Dendritic cell treated with granulocyte-macrophage colony-stimulating factor and Interleukin-4, amounts not matched to agents 40 ng/mL and 50 ng/mL, for 4 days (primary cell): Measurements from ENCODE around the gene FOXF1.

Source experiments
- H3K27ac Mint-ChIP-seq: one replicate; pipeline ENCODE4 v1.8.0; 2022; ENCODE audit warnings: mild to moderate bottlenecking, mixed read lengths
- H3K27me3 Mint-ChIP-seq: one replicate; pipeline ENCODE4 v1.8.0; 2022; ENCODE audit warnings: mild to moderate bottlenecking, mixed read lengths
- H3K36me3 Mint-ChIP-seq: one replicate; pipeline ENCODE4 v1.8.0; 2022; ENCODE audit warnings: low read depth, mixed read lengths
- H3K4me1 Mint-ChIP-seq: one replicate; pipeline ENCODE4 v1.8.0; 2022; ENCODE audit warnings: low read depth, mixed read lengths
- H3K4me3 Mint-ChIP-seq: one replicate; pipeline ENCODE4 v1.8.0; 2022; ENCODE audit warnings: mild to moderate bottlenecking, moderate library complexity, mixed read lengths
- H3K9me3 Mint-ChIP-seq: one replicate; pipeline ENCODE4 v1.8.0; 2022; ENCODE audit warnings: mixed read lengths
- intact Hi-C: fragments of 100-400 bp; cut with micrococcal nuclease; formaldehyde crosslinking; loops from one replicate; pipeline ENCODE4 v1.15.0; 2022

FOXF1 gene

GRCh38 chr16:86510465-86511261 is at the start of gene FOXF1:
Gene FOXF1, plus strand, starts transcription at chr16:86510527. Its CDS starts 43 bp downstream, at chr16:86510570.
- intact Hi-C loops, result no loop called here
- no peaks in the 10 kb centered on the region for H3K9me3 Mint-ChIP-seq
- peaks cover 24% of the 10 kb centered on the region for H3K4me1 Mint-ChIP-seq
- peaks cover 93% of the 10 kb centered on the region for H3K27me3 Mint-ChIP-seq
- H3K4me3 Mint-ChIP-seq, result peak within 1 kb of the TSS; percentile 61
- H3K27ac Mint-ChIP-seq, result no peak within 1 kb of the TSS
- H3K36me3 Mint-ChIP-seq, result no peaks in the 10 kb centered on the region

GRCh38 chr16:86461037-86461436 is 49.3 kb upstream of the FOXF1 start:
- no peaks in the 10 kb centered on the region for H3K36me3 Mint-ChIP-seq
- intact Hi-C loops, result no loop called here

DNA sequence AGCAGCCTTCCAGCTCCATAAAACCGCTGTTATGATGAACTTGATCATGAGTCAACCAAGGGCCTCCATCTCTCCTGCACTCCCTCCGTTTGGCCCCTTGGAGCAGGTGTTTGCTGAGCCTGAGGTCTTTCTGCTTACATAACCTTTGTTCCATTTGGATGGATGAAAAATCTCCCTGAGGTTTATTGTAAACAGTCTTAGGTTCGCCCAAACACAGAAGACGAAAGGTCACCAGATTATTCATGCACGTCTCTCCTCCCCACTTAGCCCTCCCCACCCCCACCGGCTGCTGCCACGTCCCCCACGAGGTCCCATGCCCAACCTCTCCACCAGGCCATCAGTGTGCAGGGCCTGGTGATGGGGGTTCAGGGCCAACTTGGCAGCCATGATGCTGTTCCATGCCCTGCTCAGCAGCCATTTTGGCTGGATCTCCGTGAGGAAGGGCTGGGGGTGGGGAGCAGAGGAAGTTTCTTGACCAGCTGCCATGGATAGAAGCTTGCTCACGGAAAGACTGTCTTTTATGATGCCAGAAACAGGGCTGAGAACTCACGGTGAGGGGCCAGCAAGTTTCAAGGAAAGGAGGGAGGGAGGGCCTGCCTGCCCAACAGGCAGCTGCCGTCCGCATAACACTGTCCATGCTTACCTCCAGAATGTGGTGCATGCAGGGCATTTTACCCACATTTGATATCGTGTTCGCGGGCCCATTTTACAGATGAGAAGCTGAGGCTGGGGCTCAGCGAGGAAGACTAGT is 47.8 kb upstream of the FOXF1 start:
- Mint-ChIP-seq H3K27me3 (peaks cover 5% of the 10 kb centered on the region), H3K4me3 (no peak overlapping the region), H3K36me3 (no peaks in the 10 kb centered on the region), H3K27ac (no peak overlapping the region), H3K4me1 (no peaks in the 10 kb centered on the region), H3K9me3 (peaks cover 14% of the 10 kb centered on the region)
- intact Hi-C loops, result no loop called here

More at GRCh38 chr16:86461037-86461436, 49.3 kb upstream of the FOXF1 start:
- H3K4me1 Mint-ChIP-seq, result no peaks in the 10 kb centered on the region
- no peak overlapping the region for H3K4me3 Mint-ChIP-seq
- peaks cover 8% of the 10 kb centered on the region for H3K27me3 Mint-ChIP-seq
- peaks cover 14% of the 10 kb centered on the region for H3K9me3 Mint-ChIP-seq
- H3K27ac Mint-ChIP-seq, result no peak overlapping the region

DNA sequence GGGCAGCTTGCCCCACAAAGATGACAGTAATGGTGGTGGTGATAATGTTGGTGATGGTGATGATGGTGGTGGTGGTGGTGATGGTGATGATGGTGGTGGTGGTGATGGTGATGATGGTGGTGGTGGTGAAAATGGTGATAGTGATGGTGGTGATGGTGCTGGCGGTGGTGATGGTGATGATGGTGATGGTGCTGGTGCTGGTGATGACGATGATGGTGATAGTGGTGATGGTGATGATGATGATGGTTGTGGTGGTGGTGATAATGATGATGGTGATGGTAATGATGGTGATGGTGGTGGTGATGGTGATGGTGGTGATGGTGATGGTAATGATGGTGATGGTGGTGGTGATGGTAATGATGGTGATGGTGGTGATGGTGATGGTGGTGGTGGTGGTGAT is 46.3 kb upstream of the FOXF1 start:
- intact Hi-C loops, result no loop called here
- peaks cover 5% of the 10 kb centered on the region for H3K27me3 Mint-ChIP-seq
- H3K27ac Mint-ChIP-seq, result no peak overlapping the region
- H3K4me1 Mint-ChIP-seq, result no peaks in the 10 kb centered on the region
- peaks cover 14% of the 10 kb centered on the region for H3K9me3 Mint-ChIP-seq
- no peaks in the 10 kb centered on the region for H3K36me3 Mint-ChIP-seq
- H3K4me3 Mint-ChIP-seq, result no peak overlapping the region

GRCh38 chr16:86465434-86465833 is 44.9 kb upstream of the FOXF1 start:
- no peaks in the 10 kb centered on the region for H3K4me1 Mint-ChIP-seq
- H3K27me3 Mint-ChIP-seq, result peaks cover 3% of the 10 kb centered on the region
- no peak overlapping the region for H3K4me3 Mint-ChIP-seq
- H3K27ac Mint-ChIP-seq, result no peak overlapping the region
- peaks cover 14% of the 10 kb centered on the region for H3K9me3 Mint-ChIP-seq
- H3K36me3 Mint-ChIP-seq, result no peaks in the 10 kb centered on the region
- intact Hi-C loops, result no loop called here

DNA sequence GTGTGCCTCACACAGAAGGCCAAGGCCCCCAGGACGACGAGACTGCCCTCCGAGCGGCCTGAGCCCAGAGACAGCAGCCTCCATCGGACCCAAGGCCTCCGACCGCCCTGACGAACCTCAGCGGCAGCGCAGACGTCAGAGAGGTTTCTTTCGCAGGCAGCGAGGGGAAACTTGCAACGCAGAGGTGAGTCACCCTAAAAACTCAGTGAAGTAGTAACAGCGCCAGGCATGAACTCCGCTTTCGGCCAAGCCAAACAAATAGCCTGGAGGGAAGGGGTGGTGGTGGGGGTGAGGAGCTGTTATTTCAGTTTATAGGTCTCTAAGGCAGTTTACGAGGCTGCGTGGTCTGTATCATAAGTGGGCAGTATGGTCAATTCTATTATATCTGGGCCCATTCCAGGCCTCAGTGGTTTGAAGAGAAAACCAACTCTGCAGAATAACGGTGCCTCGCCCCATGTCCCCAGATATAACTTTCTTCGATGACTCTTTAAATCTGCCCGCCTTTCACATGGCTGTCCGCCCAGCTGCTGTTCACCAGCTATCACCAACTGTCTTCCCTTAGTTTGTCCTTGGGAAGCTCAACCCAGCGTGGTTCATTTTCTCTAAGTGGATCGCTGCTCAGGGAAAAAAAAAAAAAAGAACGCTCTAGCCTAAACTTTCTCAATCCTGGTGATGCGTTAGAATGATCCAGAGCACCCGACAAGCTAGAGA is 43.5 kb upstream of the FOXF1 start:
- Mint-ChIP-seq H3K4me3 (no peak overlapping the region), H3K9me3 (peaks cover 14% of the 10 kb centered on the region), H3K27ac (no peak overlapping the region), H3K4me1 (no peaks in the 10 kb centered on the region), H3K36me3 (no peaks in the 10 kb centered on the region), H3K27me3 (peaks cover 2% of the 10 kb centered on the region)
- intact Hi-C loops, result no loop called here

DNA sequence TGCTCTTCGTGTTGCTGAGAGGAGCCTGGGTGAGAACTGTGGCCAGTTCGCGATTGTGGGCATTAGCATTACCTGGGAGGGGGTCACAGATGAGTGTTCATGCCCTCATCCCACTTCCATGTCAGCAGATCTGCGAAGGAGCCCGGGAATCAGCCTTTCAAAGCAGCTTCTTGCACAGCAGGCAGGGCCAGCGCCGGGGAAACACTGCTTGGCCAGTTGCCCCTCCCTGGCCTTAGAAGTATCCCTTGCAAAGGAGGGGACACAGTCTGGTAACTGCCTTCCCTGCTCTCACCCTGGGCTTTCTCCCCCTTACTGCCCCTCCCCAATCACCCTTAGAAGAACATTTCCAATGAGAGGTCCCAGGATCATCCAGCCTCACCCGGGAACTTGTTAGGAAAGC is 42.8 kb upstream of the FOXF1 start:
- H3K36me3 Mint-ChIP-seq, result no peaks in the 10 kb centered on the region
- no peak overlapping the region for H3K27ac Mint-ChIP-seq
- no peaks in the 10 kb centered on the region for H3K4me1 Mint-ChIP-seq
- intact Hi-C loops, result no loop called here
- H3K27me3 Mint-ChIP-seq, result peaks cover 2% of the 10 kb centered on the region
- H3K4me3 Mint-ChIP-seq, result no peak overlapping the region
- peaks cover 14% of the 10 kb centered on the region for H3K9me3 Mint-ChIP-seq

GRCh38 chr16:86470964-86471363 is 39.4 kb upstream of the FOXF1 start:
- peaks cover 7% of the 10 kb centered on the region for H3K27me3 Mint-ChIP-seq
- no peaks in the 10 kb centered on the region for H3K36me3 Mint-ChIP-seq
- intact Hi-C loops, result no loop called here
- no peaks in the 10 kb centered on the region for H3K9me3 Mint-ChIP-seq
- no peaks in the 10 kb centered on the region for H3K4me1 Mint-ChIP-seq
- no peak overlapping the region for H3K27ac Mint-ChIP-seq
- no peak overlapping the region for H3K4me3 Mint-ChIP-seq

DNA sequence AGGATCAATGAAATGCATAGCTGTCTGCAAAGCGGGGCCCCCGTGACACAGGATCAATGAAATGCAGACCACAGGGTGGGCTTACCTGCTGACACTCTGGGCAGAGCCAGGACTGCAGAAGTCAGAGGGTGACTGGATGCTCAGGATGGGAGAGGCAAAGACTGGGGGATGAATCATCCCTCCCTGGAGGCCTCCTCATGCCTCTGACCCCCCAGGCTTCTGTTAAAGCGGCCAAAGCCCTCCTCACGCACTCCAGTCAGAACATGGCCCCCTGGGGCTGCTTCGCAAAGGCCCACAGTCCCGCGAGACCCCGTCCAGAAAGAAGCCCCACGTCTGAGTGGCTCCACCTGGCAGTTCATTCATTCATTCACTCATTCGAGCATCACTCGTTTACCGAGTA is 38.4 kb upstream of the FOXF1 start:
- intact Hi-C loops, result no loop called here
- Mint-ChIP-seq H3K27me3 (peaks cover 10% of the 10 kb centered on the region), H3K4me3 (no peak overlapping the region), H3K9me3 (no peaks in the 10 kb centered on the region), H3K27ac (no peak overlapping the region), H3K4me1 (no peaks in the 10 kb centered on the region), H3K36me3 (no peaks in the 10 kb centered on the region)

GRCh38 chr16:86472366-86472765 is 38.0 kb upstream of the FOXF1 start:
- Mint-ChIP-seq H3K27ac (no peak overlapping the region), H3K9me3 (no peaks in the 10 kb centered on the region), H3K4me1 (no peaks in the 10 kb centered on the region), H3K36me3 (no peaks in the 10 kb centered on the region), H3K4me3 (no peak overlapping the region), H3K27me3 (peaks cover 14% of the 10 kb centered on the region)
- intact Hi-C loops, result no loop called here

DNA sequence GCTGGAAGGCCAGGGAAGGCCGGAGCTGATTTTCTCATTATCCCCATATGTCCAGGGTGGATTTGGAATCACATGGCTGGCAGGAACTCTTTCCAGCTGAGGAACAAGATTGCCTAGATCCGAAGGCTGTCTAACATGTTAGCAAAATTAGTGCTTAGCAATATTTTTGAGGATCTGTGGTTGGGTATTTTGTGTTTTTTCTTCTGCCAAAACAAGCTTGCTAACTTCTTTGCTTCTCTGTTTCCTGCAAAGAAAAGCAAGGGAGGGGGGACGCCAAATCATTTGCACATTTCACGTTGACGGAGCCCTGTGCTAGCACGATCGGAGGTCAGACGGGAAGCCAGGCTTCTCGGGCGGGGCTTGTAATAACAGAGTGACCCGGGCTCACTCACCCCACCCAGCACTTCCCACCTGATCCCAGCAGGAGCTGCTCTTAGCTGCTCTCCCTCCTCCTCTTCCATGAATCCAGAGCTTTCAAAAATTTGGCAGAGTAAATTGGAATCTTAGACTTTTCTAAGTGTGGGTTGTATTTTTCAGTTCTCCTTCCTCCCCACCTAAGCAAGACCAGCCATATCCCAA is 33.3 kb upstream of the FOXF1 start:
- H3K4me1 Mint-ChIP-seq, result no peaks in the 10 kb centered on the region
- peaks cover 30% of the 10 kb centered on the region for H3K27me3 Mint-ChIP-seq
- no peak overlapping the region for H3K4me3 Mint-ChIP-seq

GRCh38 chr16:86477642-86478041 is 32.7 kb upstream of the FOXF1 start:
- Mint-ChIP-seq H3K9me3 (no peaks in the 10 kb centered on the region), H3K4me1 (no peaks in the 10 kb centered on the region), H3K36me3 (no peaks in the 10 kb centered on the region), H3K27me3 (peaks cover 34% of the 10 kb centered on the region), H3K4me3 (no peak overlapping the region), H3K27ac (no peak overlapping the region)
- intact Hi-C loops, result no loop called here

More for the DNA sequence above, 33.3 kb upstream of the FOXF1 start:
- no peaks in the 10 kb centered on the region for H3K36me3 Mint-ChIP-seq
- H3K27ac Mint-ChIP-seq, result no peak overlapping the region
- intact Hi-C loops, result no loop called here
- H3K9me3 Mint-ChIP-seq, result no peaks in the 10 kb centered on the region

DNA sequence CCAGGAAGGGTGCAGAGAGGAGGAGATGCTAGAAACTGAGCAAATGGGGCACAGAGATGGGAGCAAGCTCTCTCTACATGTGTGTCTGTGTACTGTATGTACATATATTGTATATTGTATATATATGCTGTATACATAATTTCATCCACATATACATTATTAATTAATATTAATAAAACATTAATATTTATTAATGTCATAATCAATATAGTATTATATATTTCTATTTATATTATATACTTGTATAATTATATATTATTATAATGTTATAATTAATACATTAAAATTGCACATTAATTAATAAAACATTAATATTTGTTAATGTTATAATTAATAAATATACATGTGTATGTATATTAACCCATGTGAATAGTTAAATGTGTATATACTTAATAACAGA is 31.5 kb upstream of the FOXF1 start:
- Mint-ChIP-seq H3K27ac (no peak overlapping the region), H3K36me3 (no peaks in the 10 kb centered on the region), H3K4me1 (no peaks in the 10 kb centered on the region), H3K27me3 (peaks cover 35% of the 10 kb centered on the region), H3K9me3 (no peaks in the 10 kb centered on the region), H3K4me3 (no peak overlapping the region)
- intact Hi-C loops, result no loop called here

GRCh38 chr16:86479419-86479818 is 30.9 kb upstream of the FOXF1 start:
- no peak overlapping the region for H3K27ac Mint-ChIP-seq

More at GRCh38 chr16:86479419-86479818, 30.9 kb upstream of the FOXF1 start:
- Mint-ChIP-seq H3K4me1 (no peaks in the 10 kb centered on the region), H3K27me3 (peaks cover 33% of the 10 kb centered on the region), H3K9me3 (no peaks in the 10 kb centered on the region), H3K4me3 (no peak overlapping the region), H3K36me3 (no peaks in the 10 kb centered on the region)
- intact Hi-C loops, result no loop called here
